Muscle layer of colon (tissue), 2 donors: ENCODE measurements around the gene IFI27L1.

ENCODE experiments used
- H3K27ac ChIP-seq: one replicate; pipeline ENCODE4 v1.7.0; 2013; ENCODE audit warnings: low read depth, mild to moderate bottlenecking, low read length, moderate library complexity
- H3K27me3 ChIP-seq, 2 donors: one replicate each; pipeline ENCODE4 v1.7.0; 2013; ENCODE audit warnings: low read length in 2 of 2, mild to moderate bottlenecking in 2 of 2; ENCODE audit not compliant: insufficient read depth in 2 of 2, control insufficient read depth in 1 of 2
- H3K36me3 ChIP-seq: one replicate; pipeline ENCODE4 v1.7.0; 2013; ENCODE audit warnings: mild to moderate bottlenecking, low read length; ENCODE audit not compliant: insufficient read depth
- H3K4me1 ChIP-seq: one replicate; pipeline ENCODE4 v1.7.0; 2013; ENCODE audit warnings: mild to moderate bottlenecking, low read length; ENCODE audit not compliant: insufficient read depth
- H3K4me3 ChIP-seq, 2 donors: one replicate each; pipeline ENCODE4 v1.7.0; 2013; ENCODE audit warnings: low read length in 2 of 2, low read depth in 1 of 2, mild to moderate bottlenecking in 1 of 2, moderate library complexity in 1 of 2
- H3K9ac ChIP-seq: one replicate; pipeline ENCODE4 v1.7.0; 2013; ENCODE audit warnings: low read length
- H3K9me3 ChIP-seq: one replicate; pipeline ENCODE4 v1.7.0; 2013; ENCODE audit warnings: mild to moderate bottlenecking, low read length
- donor health status: abdominal sarcoma.
- donor health status: Adenocarcinoma of cecum.

IFI27L1 gene

GRCh38 chr14:94110552-94111181, 29.6 kb downstream of the IFI27L1 start, which contains the start of gene IFI27:
Gene IFI27 (plus strand): TSS chr14:94110736.
- Histone ChIP-seq H3K27ac (no peak within 1 kb of the TSS), H3K9ac (no peak within 1 kb of the TSS), H3K4me3 (peak within 1 kb of the TSS in 1 of 2 donors; percentile 21), H3K27me3 (no peaks in the 10 kb centered on the region), H3K4me1 (peaks cover 9% of the 10 kb centered on the region), H3K9me3 (no peaks in the 10 kb centered on the region), H3K36me3 (no peaks in the 10 kb centered on the region)

- Histone ChIP-seq H3K36me3 (no peaks in the 10 kb centered on the region), H3K4me3 (peak overlapping the region in 1 of 2 donors; percentile 7), H3K27ac (no peak overlapping the region), H3K4me1 (peaks cover 9% of the 10 kb centered on the region), H3K9ac (no peak overlapping the region), H3K9me3 (no peaks in the 10 kb centered on the region), H3K27me3 (no peaks in the 10 kb centered on the region)
Measured at GRCh38 chr14:94111276-94112095, 30.4 kb downstream of the IFI27L1 start.

- Histone ChIP-seq H3K27me3 (no peaks in the 10 kb centered on the region), H3K27ac (no peak overlapping the region), H3K36me3 (no peaks in the 10 kb centered on the region), H3K9me3 (no peaks in the 10 kb centered on the region), H3K9ac (no peak overlapping the region), H3K4me1 (peaks cover 9% of the 10 kb centered on the region), H3K4me3 (no peak overlapping the region)
Measured at GRCh38 chr14:94112513-94113063, 31.5 kb downstream of the IFI27L1 start.

GRCh38 chr14:94113073-94113472, 32.0 kb downstream of the IFI27L1 start:
- no peak overlapping the region for H3K27ac ChIP-seq

GRCh38 chr14:94113490-94113889, 32.4 kb downstream of the IFI27L1 start:
- no peak overlapping the region for H3K9ac ChIP-seq
- no peak overlapping the region for H3K27ac ChIP-seq
- H3K36me3 ChIP-seq = no peaks in the 10 kb centered on the region
- H3K27me3 ChIP-seq = no peaks in the 10 kb centered on the region
- H3K9me3 ChIP-seq = no peaks in the 10 kb centered on the region
- no peak overlapping the region for H3K4me3 ChIP-seq
- H3K4me1 ChIP-seq = peaks cover 9% of the 10 kb centered on the region

More at GRCh38 chr14:94113073-94113472, 32.0 kb downstream of the IFI27L1 start:
- Histone ChIP-seq H3K9ac (no peak overlapping the region), H3K9me3 (no peaks in the 10 kb centered on the region), H3K4me3 (no peak overlapping the region), H3K36me3 (no peaks in the 10 kb centered on the region), H3K27me3 (no peaks in the 10 kb centered on the region), H3K4me1 (peaks cover 9% of the 10 kb centered on the region)

GRCh38 chr14:94113908-94114588, 32.9 kb downstream of the IFI27L1 start:
- Histone ChIP-seq H3K4me3 (no peak overlapping the region), H3K27ac (no peak overlapping the region), H3K36me3 (no peaks in the 10 kb centered on the region), H3K9ac (no peak overlapping the region), H3K27me3 (no peaks in the 10 kb centered on the region), H3K4me1 (peaks cover 9% of the 10 kb centered on the region), H3K9me3 (no peaks in the 10 kb centered on the region)

GRCh38 chr14:94114589-94115057, 33.5 kb downstream of the IFI27L1 start:
- no peaks in the 10 kb centered on the region for H3K27me3 ChIP-seq
- no peak overlapping the region for H3K4me3 ChIP-seq
- H3K9me3 ChIP-seq = no peaks in the 10 kb centered on the region
- no peak overlapping the region for H3K9ac ChIP-seq
- no peaks in the 10 kb centered on the region for H3K36me3 ChIP-seq
- peaks cover 7% of the 10 kb centered on the region for H3K4me1 ChIP-seq
- no peak overlapping the region for H3K27ac ChIP-seq

- Histone ChIP-seq H3K36me3 (no peaks in the 10 kb centered on the region), H3K9ac (no peak overlapping the region), H3K27me3 (no peaks in the 10 kb centered on the region), H3K9me3 (no peaks in the 10 kb centered on the region), H3K27ac (no peak overlapping the region), H3K4me1 (peaks cover 4% of the 10 kb centered on the region), H3K4me3 (no peak overlapping the region)
Measured at GRCh38 chr14:94115058-94115591, 34.0 kb downstream of the IFI27L1 start.

- Histone ChIP-seq H3K36me3 (no peaks in the 10 kb centered on the region), H3K9ac (no peak overlapping the region), H3K27ac (no peak overlapping the region), H3K4me3 (no peak overlapping the region), H3K27me3 (no peaks in the 10 kb centered on the region), H3K9me3 (no peaks in the 10 kb centered on the region), H3K4me1 (peaks cover 4% of the 10 kb centered on the region)
Measured at GRCh38 chr14:94115631-94116030, 34.5 kb downstream of the IFI27L1 start.

- H3K4me3 ChIP-seq = no peak overlapping the region
- H3K27me3 ChIP-seq = no peaks in the 10 kb centered on the region
- H3K27ac ChIP-seq = no peak overlapping the region
- no peaks in the 10 kb centered on the region for H3K9me3 ChIP-seq
- H3K9ac ChIP-seq = no peak overlapping the region
- H3K4me1 ChIP-seq = peaks cover 4% of the 10 kb centered on the region
- no peaks in the 10 kb centered on the region for H3K36me3 ChIP-seq
Measured at GRCh38 chr14:94116701-94117100, 35.6 kb downstream of the IFI27L1 start.

- H3K36me3 ChIP-seq = no peaks in the 10 kb centered on the region
- H3K27ac ChIP-seq = no peak overlapping the region
Measured at GRCh38 chr14:94117856-94118255, 36.7 kb downstream of the IFI27L1 start.

More at GRCh38 chr14:94117856-94118255, 36.7 kb downstream of the IFI27L1 start:
- Histone ChIP-seq H3K4me1 (peaks cover 4% of the 10 kb centered on the region), H3K4me3 (no peak overlapping the region), H3K9ac (no peak overlapping the region), H3K9me3 (no peaks in the 10 kb centered on the region), H3K27me3 (no peaks in the 10 kb centered on the region)
